ENCODE results near the gene EHBP1.

DNA sequence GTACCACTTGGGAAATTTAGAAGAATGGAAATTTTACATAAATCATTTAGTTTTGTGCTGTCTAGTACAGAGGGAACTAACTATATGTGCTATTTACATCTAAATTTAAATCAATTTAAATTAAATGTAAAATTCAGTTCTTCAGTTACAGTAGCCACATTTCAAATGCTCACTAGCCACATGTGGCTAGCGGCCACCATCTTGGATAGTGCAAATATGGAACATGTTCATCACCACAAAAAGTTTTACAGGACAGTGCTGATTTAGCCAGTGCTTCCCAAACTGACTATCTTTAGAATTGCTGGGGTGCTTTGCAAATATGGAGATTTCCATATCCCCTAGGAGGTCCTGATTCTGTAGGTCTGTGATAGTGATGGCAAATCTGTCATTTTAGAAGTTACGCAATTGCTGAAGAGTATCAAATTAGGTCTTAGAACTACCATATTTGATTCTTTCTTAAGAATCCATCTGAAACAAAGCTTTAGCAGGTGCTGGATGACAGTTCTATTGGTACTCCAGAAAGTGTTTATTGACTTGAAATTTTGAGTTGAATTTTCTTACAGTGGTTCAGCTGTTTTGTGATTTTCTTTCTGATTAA is 12.8 kb downstream of the EHBP1 start:
- TF ChIP-seq YY1 (IDR thresholded peaks at IDR 0.05; ENCODE audit: low read depth) = no peak
- TF ChIP-seq ZBTB7A (IDR thresholded peaks at IDR 0.05; ENCODE audit: low read depth) = no peak
- TF ChIP-seq, protein P1, sequence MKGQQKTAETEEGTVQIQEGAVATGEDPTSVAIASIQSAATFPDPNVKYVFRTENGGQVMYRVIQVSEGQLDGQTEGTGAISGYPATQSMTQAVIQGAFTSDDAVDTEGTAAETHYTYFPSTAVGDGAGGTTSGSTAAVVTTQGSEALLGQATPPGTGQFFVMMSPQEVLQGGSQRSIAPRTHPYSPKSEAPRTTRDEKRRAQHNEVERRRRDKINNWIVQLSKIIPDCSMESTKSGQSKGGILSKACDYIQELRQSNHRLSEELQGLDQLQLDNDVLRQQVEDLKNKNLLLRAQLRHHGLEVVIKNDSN (IDR thresholded peaks at IDR 0.05) = no peak
- TF ChIP-seq EP300 (IDR thresholded peaks at IDR 0.05; ENCODE audit: borderline replicate concordance) = no peak
